ENCODE data around the gene UCK2. TPM values are rescaled to one million over a fixed set of nuclear protein-coding genes. Genes with fewer than 3 reads are reported as not detected.

The UCK2 gene
- total RNA-seq, 1 donor from 2014 or later: 111 TPM

GRCh38 chr1:165897326-165898303 is 70.2 kb downstream of the UCK2 start:
- TF ChIP-seq EZH2 (IDR thresholded peaks at IDR 0.05; ENCODE audit: insufficient read depth, low read length): no peak
- no peak for TF ChIP-seq CTCF (IDR thresholded peaks at IDR 0.05; ENCODE audit: insufficient read depth, low read depth, low read length)
- Histone ChIP-seq H3K79me2 (ENCODE audit: insufficient read depth, low read length) (peaks cover 41% of the 10 kb centered on the region), H3K4me3 (ENCODE audit: insufficient read depth, low read depth, low read length) (no peak overlapping the region), H3K27me3 (ENCODE audit: insufficient read depth, low read length) (no peaks in the 10 kb centered on the region), H3K4me1 (ENCODE audit: insufficient read depth, low read length) (peaks cover 68% of the 10 kb centered on the region), H3K36me3 (ENCODE audit: insufficient read depth, low read length) (peaks cover 4% of the 10 kb centered on the region), H2AFZ (ENCODE audit: low read depth, low read length) (no peak overlapping the region), H4K20me1 (ENCODE audit: insufficient read depth, low read length) (no peaks in the 10 kb centered on the region), H3K27ac (ENCODE audit: low read depth, low read length) (peak overlapping the region; percentile 98), H3K9ac (ENCODE audit: low read length) (peak overlapping the region; percentile 86), H3K4me2 (ENCODE audit: low read length) (peak overlapping the region; percentile 61), H3K9me3 (ENCODE audit: insufficient read depth, low read depth, low read length) (no peaks in the 10 kb centered on the region)
- Mint-ChIP-seq H3K27me3 (ENCODE audit: low read depth, unreplicated experiment) (no peaks in the 10 kb centered on the region), H3K9me3 (ENCODE audit: unreplicated experiment) (no peaks in the 10 kb centered on the region), H3K27ac (ENCODE audit: unreplicated experiment) (peak overlapping the region; percentile 98), H3K4me1 (ENCODE audit: low read depth, unreplicated experiment) (peaks cover 81% of the 10 kb centered on the region), H3K4me3 (ENCODE audit: unreplicated experiment) (peak overlapping the region; percentile 69), H3K36me3 (ENCODE audit: low read depth, unreplicated experiment) (peaks cover 32% of the 10 kb centered on the region)
- DNase-seq (ENCODE audit: low read depth) (no peak), FAIRE-seq (no peak)

- H3K9me3 ChIP-seq (ENCODE audit: insufficient read depth, low read depth, low read length): no peaks in the 10 kb centered on the region
- TF ChIP-seq EZH2 (IDR thresholded peaks at IDR 0.05; ENCODE audit: insufficient read depth, low read length): no peak
- TF ChIP-seq CTCF (IDR thresholded peaks at IDR 0.05; ENCODE audit: insufficient read depth, low read depth, low read length): no peak
- FAIRE-seq: peak; percentile 83
- peak overlapping the region; percentile 98 for H3K27ac Mint-ChIP-seq (ENCODE audit: unreplicated experiment)
- peak; percentile 99 for DNase-seq (ENCODE audit: low read depth)
- H3K4me3 Mint-ChIP-seq (ENCODE audit: unreplicated experiment): peak overlapping the region; percentile 69
- H3K36me3 Mint-ChIP-seq (ENCODE audit: low read depth, unreplicated experiment): peaks cover 22% of the 10 kb centered on the region
- H3K79me2 ChIP-seq (ENCODE audit: insufficient read depth, low read length): peaks cover 45% of the 10 kb centered on the region
- H3K27ac ChIP-seq (ENCODE audit: low read depth, low read length): peak overlapping the region; percentile 98
- no peaks in the 10 kb centered on the region for H3K27me3 Mint-ChIP-seq (ENCODE audit: low read depth, unreplicated experiment)
- H3K36me3 ChIP-seq (ENCODE audit: insufficient read depth, low read length): peaks cover 4% of the 10 kb centered on the region
- peaks cover 75% of the 10 kb centered on the region for H3K4me1 ChIP-seq (ENCODE audit: insufficient read depth, low read length)
- no peak overlapping the region for H3K4me3 ChIP-seq (ENCODE audit: insufficient read depth, low read depth, low read length)
- H3K4me1 Mint-ChIP-seq (ENCODE audit: low read depth, unreplicated experiment): peaks cover 79% of the 10 kb centered on the region
- H3K9ac ChIP-seq (ENCODE audit: low read length): peak overlapping the region; percentile 86
- peak overlapping the region; percentile 61 for H3K4me2 ChIP-seq (ENCODE audit: low read length)
- H2AFZ ChIP-seq (ENCODE audit: low read depth, low read length): no peak overlapping the region
- H4K20me1 ChIP-seq (ENCODE audit: insufficient read depth, low read length): no peaks in the 10 kb centered on the region
- no peaks in the 10 kb centered on the region for H3K27me3 ChIP-seq (ENCODE audit: insufficient read depth, low read length)
- H3K9me3 Mint-ChIP-seq (ENCODE audit: unreplicated experiment): no peaks in the 10 kb centered on the region
These were observed 71.4 kb downstream of the UCK2 start for GRCh38 chr1:165898837-165899236.
